ENCODE results near the gene TFR2. TPM values are rescaled to one million over a fixed set of nuclear protein-coding genes. Genes with fewer than 3 reads are reported as not detected.
A peak's percentile ranks its signal among the peaks of the same experiment; 100 is the strongest.

The TFR2 gene
- total and polyA plus RNA-seq, 8 donors, result 1.2 to 11.6 (median 3.2) TPM; not detected in 1

GRCh38 chr7:100575206-100575631, 66.1 kb downstream of the TFR2 start:
- Histone ChIP-seq H3K27ac (no peak overlapping the region), H3K4me3 (no peak overlapping the region), H3K36me3 (peaks cover 57 to 81% (median 78%) of the 10 kb centered on the region in 4 donors), H3K27me3 (peaks cover 0 to 16% (median 2%) of the 10 kb centered on the region in 3 donors), H3K9me3 (no peaks in the 10 kb centered on the region), H3K4me1 (peaks cover 6 to 16% (median 12%) of the 10 kb centered on the region in 4 donors)
- peak in 1 of 2 donors; percentile 43 for DNase-seq
- intact Hi-C loops (cut with DNase I; ENCODE audit: low total_unique reads), result no loop called here
- TF ChIP-seq, protein P1, sequence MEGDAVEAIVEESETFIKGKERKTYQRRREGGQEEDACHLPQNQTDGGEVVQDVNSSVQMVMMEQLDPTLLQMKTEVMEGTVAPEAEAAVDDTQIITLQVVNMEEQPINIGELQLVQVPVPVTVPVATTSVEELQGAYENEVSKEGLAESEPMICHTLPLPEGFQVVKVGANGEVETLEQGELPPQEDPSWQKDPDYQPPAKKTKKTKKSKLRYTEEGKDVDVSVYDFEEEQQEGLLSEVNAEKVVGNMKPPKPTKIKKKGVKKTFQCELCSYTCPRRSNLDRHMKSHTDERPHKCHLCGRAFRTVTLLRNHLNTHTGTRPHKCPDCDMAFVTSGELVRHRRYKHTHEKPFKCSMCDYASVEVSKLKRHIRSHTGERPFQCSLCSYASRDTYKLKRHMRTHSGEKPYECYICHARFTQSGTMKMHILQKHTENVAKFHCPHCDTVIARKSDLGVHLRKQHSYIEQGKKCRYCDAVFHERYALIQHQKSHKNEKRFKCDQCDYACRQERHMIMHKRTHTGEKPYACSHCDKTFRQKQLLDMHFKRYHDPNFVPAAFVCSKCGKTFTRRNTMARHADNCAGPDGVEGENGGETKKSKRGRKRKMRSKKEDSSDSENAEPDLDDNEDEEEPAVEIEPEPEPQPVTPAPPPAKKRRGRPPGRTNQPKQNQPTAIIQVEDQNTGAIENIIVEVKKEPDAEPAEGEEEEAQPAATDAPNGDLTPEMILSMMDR (IDR thresholded peaks at IDR 0.05), result no peak
- TF ChIP-seq EP300 (IDR thresholded peaks at IDR 0.05) (no peak), POLR2AphosphoS5 (IDR thresholded peaks at IDR 0.05) (no peak), POLR2A (IDR thresholded peaks at IDR 0.05) (no peak)
- WGBS, 5 donors, result 55 to 82% (median 81%) methylated on average over 10 to 14 of the region's 14 CpGs

DNA sequence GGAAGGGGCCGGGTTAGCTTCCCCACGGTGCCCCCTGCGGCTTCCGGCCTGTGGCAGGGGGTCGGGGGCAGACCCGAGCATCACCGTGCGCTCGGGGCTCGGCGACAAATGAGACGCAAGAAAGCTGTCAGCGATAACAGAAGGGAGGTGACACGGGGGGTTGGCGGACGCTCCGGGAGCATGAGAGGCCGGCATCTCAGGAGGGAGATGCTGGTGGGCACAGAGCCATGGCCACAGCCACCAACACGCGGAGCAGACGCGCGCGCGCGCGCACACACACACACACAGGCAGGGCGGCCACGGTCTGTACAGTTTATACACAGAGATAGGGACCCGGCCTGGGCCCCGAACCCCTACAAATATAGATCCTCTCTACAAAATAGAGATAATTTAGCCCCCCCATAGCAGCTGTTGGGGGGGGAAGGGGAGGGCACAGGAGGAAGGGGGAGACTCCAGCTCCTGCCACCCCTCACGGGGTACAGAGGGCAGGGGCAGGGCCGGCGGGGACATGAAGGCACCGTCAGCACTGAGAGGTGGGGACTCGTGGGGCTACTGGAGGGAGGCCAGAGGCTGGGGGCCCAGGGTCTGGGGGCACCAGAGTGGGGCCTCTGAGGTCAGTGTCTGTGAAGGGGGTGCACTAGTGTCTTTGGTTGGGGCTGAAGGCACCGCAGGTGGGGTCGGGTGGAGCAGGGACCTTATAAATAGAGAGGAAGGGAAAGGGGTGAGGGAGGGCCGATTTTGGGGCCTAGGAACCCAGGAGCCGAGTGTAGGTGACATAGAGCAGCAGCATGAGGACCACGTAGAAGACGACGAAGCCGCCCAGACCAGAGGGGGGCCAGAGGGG, 66.8 kb downstream of the TFR2 start:
- DNase-seq, result no peak
- peaks cover 12 to 22% (median 18%) of the 10 kb centered on the region in 4 donors for H3K4me1 ChIP-seq
- intact Hi-C loops (cut with DNase I; ENCODE audit: low total_unique reads), result no loop called here
- no peaks in the 10 kb centered on the region for H3K9me3 ChIP-seq
- TF ChIP-seq POLR2AphosphoS5 (IDR thresholded peaks at IDR 0.05) (no peak), POLR2A (IDR thresholded peaks at IDR 0.05) (no peak), EP300 (IDR thresholded peaks at IDR 0.05) (no peak)
- TF ChIP-seq, protein P1 (IDR thresholded peaks at IDR 0.05), result no peak
- no peak overlapping the region for H3K27ac ChIP-seq
- H3K4me3 ChIP-seq, result no peak overlapping the region
- peaks cover 51 to 75% (median 71%) of the 10 kb centered on the region in 4 donors for H3K36me3 ChIP-seq
- 91 to 93% (median 93%) methylated on average over 43 to 44 of the region's 44 CpGs for WGBS, 5 donors
- peaks cover 0 to 21% (median 8%) of the 10 kb centered on the region in 3 donors for H3K27me3 ChIP-seq

DNA sequence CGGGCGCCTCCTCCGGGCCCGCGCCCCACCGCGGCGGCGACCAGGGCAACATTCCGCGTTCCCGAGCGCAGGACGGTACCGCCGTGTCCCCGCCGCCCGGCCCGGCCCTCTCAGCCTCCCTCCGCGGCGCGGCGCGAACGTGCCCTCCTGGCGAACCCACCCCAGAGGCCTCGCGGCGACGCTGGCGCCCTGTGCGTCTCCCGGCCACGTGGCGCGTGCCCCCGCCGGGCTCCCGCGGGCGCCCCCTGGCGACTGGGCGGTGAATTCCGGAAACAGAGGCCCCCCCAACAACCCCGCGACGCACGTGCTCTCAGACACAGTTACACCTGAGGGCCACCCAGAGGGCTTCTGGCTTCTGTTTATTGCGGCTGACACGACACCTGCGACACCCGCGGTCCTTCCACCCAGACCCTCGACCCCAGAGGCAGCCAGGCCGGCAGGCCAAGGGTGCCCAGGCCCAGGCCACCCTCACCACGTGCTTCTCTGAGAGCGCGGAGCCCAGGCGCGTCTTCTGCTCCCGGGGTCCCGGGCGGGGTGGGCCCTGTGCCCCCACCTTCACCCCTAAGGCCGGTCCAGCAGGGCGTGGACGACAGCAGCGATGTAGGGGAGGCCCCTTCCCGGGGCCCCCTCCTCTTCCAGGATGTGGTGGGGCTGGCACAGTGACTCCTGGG, 67.5 kb downstream of the TFR2 start, which contains the start of gene SAP25:
SAP25 (minus strand) TSS at position 210 of the 671 bp plus-strand sequence; CDS start at position 52, 158 bp downstream.
- no peaks in the 10 kb centered on the region for H3K9me3 ChIP-seq
- H3K36me3 ChIP-seq, result peaks cover 45 to 67% (median 64%) of the 10 kb centered on the region in 4 donors
- intact Hi-C loops (cut with DNase I; ENCODE audit: low total_unique reads), result no loop called here
- TF ChIP-seq, protein P1 (IDR thresholded peaks at IDR 0.05), result no peak
- TF ChIP-seq POLR2A (IDR thresholded peaks at IDR 0.05) (no peak), EP300 (IDR thresholded peaks at IDR 0.05) (no peak), POLR2AphosphoS5 (IDR thresholded peaks at IDR 0.05) (no peak)
- peaks cover 17 to 30% (median 25%) of the 10 kb centered on the region in 4 donors for H3K4me1 ChIP-seq
- H3K4me3 ChIP-seq, result no peak within 1 kb of the TSS
- WGBS, 5 donors, result 83 to 96% (median 92%) methylated on average over 51 to 70 of the region's 70 CpGs
- peaks cover 0 to 21% (median 8%) of the 10 kb centered on the region in 3 donors for H3K27me3 ChIP-seq
- H3K27ac ChIP-seq, result no peak within 1 kb of the TSS
- no peak for DNase-seq

DNA sequence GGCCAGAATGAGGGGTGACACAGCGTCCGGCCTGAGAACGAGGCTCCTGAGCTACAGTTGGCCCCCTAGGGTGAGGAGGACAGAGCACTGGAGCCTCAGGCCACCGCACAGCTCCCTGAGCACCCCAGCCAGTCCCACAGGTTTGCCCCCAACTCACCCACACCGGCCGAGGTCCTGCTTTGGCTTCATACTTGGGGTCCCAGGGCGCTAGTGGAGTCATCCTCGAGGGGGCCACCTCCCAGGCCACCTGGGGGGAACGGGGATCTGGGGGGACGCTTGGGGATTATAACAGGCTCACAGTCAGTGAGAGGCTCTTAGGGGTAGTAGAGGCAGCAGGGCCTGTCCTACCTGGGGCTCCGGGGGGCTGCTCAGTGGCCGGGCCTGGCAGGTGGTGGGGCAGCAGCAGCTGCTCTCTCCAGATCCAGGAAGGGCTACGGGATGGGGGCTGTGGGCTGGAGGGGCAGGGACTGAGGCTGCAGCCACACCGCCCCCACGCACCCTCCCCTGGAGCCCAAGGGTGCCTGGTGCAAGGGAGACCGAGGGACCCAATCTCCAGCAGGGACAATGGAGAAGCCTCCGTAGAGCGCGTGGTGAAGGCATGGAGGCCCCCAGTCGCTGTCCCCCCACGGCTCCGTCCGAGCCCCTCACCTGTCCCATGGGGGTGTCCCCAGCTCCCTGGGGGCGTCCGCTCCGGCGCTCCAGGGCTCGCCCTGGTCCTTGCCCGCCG, 68.2 kb downstream of the TFR2 start:
- peaks cover 38 to 60% (median 56%) of the 10 kb centered on the region in 4 donors for H3K36me3 ChIP-seq
- peaks cover 17 to 37% (median 32%) of the 10 kb centered on the region in 4 donors for H3K4me1 ChIP-seq
- 88 to 94% (median 91%) methylated on average over 8 to 30 of the region's 30 CpGs for WGBS, 5 donors
- DNase-seq, result no peak
- no peaks in the 10 kb centered on the region for H3K9me3 ChIP-seq
- TF ChIP-seq POLR2A (IDR thresholded peaks at IDR 0.05) (no peak), EP300 (IDR thresholded peaks at IDR 0.05) (no peak), POLR2AphosphoS5 (IDR thresholded peaks at IDR 0.05) (no peak)
- TF ChIP-seq, protein P1 (IDR thresholded peaks at IDR 0.05), result no peak
- intact Hi-C loops (cut with DNase I; ENCODE audit: low total_unique reads), result no loop called here
- peaks cover 0 to 21% (median 8%) of the 10 kb centered on the region in 3 donors for H3K27me3 ChIP-seq
- no peak overlapping the region for H3K4me3 ChIP-seq
- no peak overlapping the region for H3K27ac ChIP-seq
